NCI-H2196 treated with DMSO at 0.1 percent for 48 hours (cell line): ENCODE data around the gene C1GALT1.
"Not testable (repeated sequence)": the region's sequence is repeated elsewhere in the genome, so short reads cannot be mapped to it uniquely, and the experiment has no call there.

Source experiments
- DNase-seq: peaks from one replicate; lab custom pipeline; 2025; ENCODE audit not compliant: unreplicated experiment; lab: John Stamatoyannopoulos, UW

C1GALT1 gene

GRCh38 chr7:7182156-7183060, at the start of gene C1GALT1:
Gene C1GALT1 (plus strand): TSS chr7:7182544. CDS start chr7:7234320, 51,776 bp downstream.
- DNase-seq: peak; percentile 95

GRCh38 chr7:7134046-7134445, 48.3 kb upstream of the C1GALT1 start:
- DNase-seq: no peak

- no peak for DNase-seq
Measured at GRCh38 chr7:7135074-7135473, 47.3 kb upstream of the C1GALT1 start.

- DNase-seq: not testable (repeated sequence)
Measured at GRCh38 chr7:7135924-7136323, 46.4 kb upstream of the C1GALT1 start.

GRCh38 chr7:7136466-7137381, 45.6 kb upstream of the C1GALT1 start:
- DNase-seq: no peak

GRCh38 chr7:7138897-7139296, 43.4 kb upstream of the C1GALT1 start:
- no peak for DNase-seq

GRCh38 chr7:7143404-7143803, 38.9 kb upstream of the C1GALT1 start:
- not testable (repeated sequence) for DNase-seq

- not testable (repeated sequence) for DNase-seq
Measured at GRCh38 chr7:7145151-7145550, 37.2 kb upstream of the C1GALT1 start.

GRCh38 chr7:7146837-7147236, 35.5 kb upstream of the C1GALT1 start:
- no peak for DNase-seq

- no peak for DNase-seq
Measured at GRCh38 chr7:7148798-7149481, 33.4 kb upstream of the C1GALT1 start.

GRCh38 chr7:7151285-7151684, 31.1 kb upstream of the C1GALT1 start:
- no peak for DNase-seq

GRCh38 chr7:7151865-7152264, 30.5 kb upstream of the C1GALT1 start:
- DNase-seq: no peak

GRCh38 chr7:7152315-7152714, 30.0 kb upstream of the C1GALT1 start:
- DNase-seq: no peak

- DNase-seq: not testable (repeated sequence)
Measured at GRCh38 chr7:7154355-7154754, 28.0 kb upstream of the C1GALT1 start.

GRCh38 chr7:7156663-7157062, 25.7 kb upstream of the C1GALT1 start:
- DNase-seq: no peak

GRCh38 chr7:7157177-7157886, 25.0 kb upstream of the C1GALT1 start:
- DNase-seq: no peak

GRCh38 chr7:7157887-7158271, 24.5 kb upstream of the C1GALT1 start:
- DNase-seq: no peak

- DNase-seq: no peak
Measured at GRCh38 chr7:7159063-7159658, 23.2 kb upstream of the C1GALT1 start.

GRCh38 chr7:7164591-7164990, 17.8 kb upstream of the C1GALT1 start:
- no peak for DNase-seq

- DNase-seq: no peak
Measured at GRCh38 chr7:7165372-7165771, 17.0 kb upstream of the C1GALT1 start.
